Activated CD8-positive, alpha-beta T cell treated with anti-CD3 and anti-CD28 coated beads for 36 hours (primary cell): ENCODE measurements around the gene ATP2B2. TPM values are rescaled to one million over a fixed set of nuclear protein-coding genes. Genes with fewer than 3 reads are reported as not detected.

Experiments
- ATAC-seq: fragments of 200-7000 bp; cut with Tn5 transposase; one replicate; pipeline ENCODE4 v1.10.0; 2021; ENCODE audit warnings: mild to moderate bottlenecking, moderate library complexity
- CTCF ChIA-PET: fragments of 350-600 bp; sonication (Branson Sonifier 250); formaldehyde crosslinking; loops from one replicate; lab custom pipeline; 2021; ENCODE audit warnings: antibody characterized with exemption; lab: Charles Lee
- POLR2A ChIA-PET: fragments of 350-600 bp; sonication (Branson Sonifier 250); formaldehyde crosslinking; loops from one replicate; lab custom pipeline; 2021; ENCODE audit warnings: antibody characterized with exemption; lab: Charles Lee
- DNase-seq: peaks from one replicate; pipeline ENCODE4 v3.0.0-alpha.2; 2020
- H3K27ac Mint-ChIP-seq: one replicate; pipeline ENCODE4 v1.8.0; 2021; ENCODE audit warnings: mild to moderate bottlenecking, mixed read lengths
- H3K27me3 Mint-ChIP-seq: one replicate; pipeline ENCODE4 v1.8.0; 2021; ENCODE audit warnings: mixed read lengths
- H3K36me3 Mint-ChIP-seq: one replicate; pipeline ENCODE4 v1.8.0; 2021; ENCODE audit warnings: low read depth, mixed read lengths
- H3K4me1 Mint-ChIP-seq: one replicate; pipeline ENCODE4 v1.8.0; 2021; ENCODE audit warnings: low read depth, mixed read lengths
- H3K4me3 Mint-ChIP-seq: one replicate; pipeline ENCODE4 v1.8.0; 2021; ENCODE audit warnings: mild to moderate bottlenecking, moderate library complexity, mixed read lengths
- H3K9me3 Mint-ChIP-seq: one replicate; pipeline ENCODE4 v1.8.0; 2021; ENCODE audit warnings: mixed read lengths
- intact Hi-C: fragments of 100-400 bp; cut with micrococcal nuclease; formaldehyde crosslinking; loops from one replicate; pipeline ENCODE4 v1.10.0; 2022
- total RNA-seq, 2 experiments: library from RNA; stranded (reverse); gene quantifications; one replicate each; pipeline ENCODE4 v1.2.3, GENCODE V29; 2021
- TF ChIP-seq, protein P1 (sequence below): fragments of 200-600 bp; IDR thresholded peaks from one replicate; pipeline ENCODE4 v1.8.0; 2022; ENCODE audit warnings: antibody characterized with exemption, mild to moderate bottlenecking

Gene ATP2B2
- total RNA-seq, 2 experiments from 2014 or later, result not detected

DNA sequence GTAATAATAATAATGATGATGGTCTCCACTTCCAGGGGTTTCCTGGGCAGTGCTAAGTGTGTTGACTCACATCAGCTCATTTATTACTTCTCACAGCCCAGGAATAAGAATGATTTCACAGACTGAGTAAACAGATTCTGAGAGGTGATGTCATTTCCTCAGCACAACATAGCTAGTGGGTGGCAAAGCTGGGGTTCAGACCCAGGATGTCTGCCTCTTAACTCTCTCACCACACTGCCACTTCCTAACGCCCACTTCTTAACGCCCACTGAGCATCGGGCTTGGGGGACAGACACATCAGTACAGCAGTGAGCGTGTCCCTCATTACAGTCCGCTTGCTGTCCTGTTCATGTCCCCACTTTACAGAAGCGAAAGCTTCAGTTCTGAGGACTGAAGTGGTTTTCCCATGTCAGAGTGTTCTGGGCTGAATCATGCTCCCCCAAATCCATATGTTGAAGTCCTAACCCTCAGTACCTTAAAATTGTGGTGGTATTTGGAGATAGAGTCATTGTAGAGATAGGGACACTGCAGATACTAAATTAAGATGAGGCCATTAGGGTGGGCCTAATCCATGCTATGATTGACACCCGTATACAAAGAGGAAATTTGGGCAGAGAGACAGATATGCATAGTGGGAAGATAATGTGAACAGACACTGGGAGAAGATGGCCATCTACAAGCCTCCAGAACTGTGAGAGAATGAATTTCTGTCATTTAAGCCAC, 68.0 kb downstream of the ATP2B2 start:
- intact Hi-C loops, result no loop called here
- Mint-ChIP-seq H3K27me3 (no peaks in the 10 kb centered on the region), H3K9me3 (no peaks in the 10 kb centered on the region), H3K4me3 (no peak overlapping the region), H3K4me1 (peaks cover 29% of the 10 kb centered on the region), H3K27ac (peak overlapping the region; percentile 72), H3K36me3 (no peaks in the 10 kb centered on the region)
- POLR2A ChIA-PET, result interaction anchor here (0.9 to 1.3 kb wide), 2 partner anchors 11 to 29 kb away, joined by 3 to 4 read pairs; no protein-coding TSS in a partner anchor
- ATAC-seq, result peak; percentile 92
- CTCF ChIA-PET, result interaction anchor here (1.2 to 2.4 kb wide), 4 partner anchors 13 to 301 kb away, joined by 3 to 11 read pairs (median 6); partner anchors contain the start of gene SEC13
- TF ChIP-seq, protein P1, sequence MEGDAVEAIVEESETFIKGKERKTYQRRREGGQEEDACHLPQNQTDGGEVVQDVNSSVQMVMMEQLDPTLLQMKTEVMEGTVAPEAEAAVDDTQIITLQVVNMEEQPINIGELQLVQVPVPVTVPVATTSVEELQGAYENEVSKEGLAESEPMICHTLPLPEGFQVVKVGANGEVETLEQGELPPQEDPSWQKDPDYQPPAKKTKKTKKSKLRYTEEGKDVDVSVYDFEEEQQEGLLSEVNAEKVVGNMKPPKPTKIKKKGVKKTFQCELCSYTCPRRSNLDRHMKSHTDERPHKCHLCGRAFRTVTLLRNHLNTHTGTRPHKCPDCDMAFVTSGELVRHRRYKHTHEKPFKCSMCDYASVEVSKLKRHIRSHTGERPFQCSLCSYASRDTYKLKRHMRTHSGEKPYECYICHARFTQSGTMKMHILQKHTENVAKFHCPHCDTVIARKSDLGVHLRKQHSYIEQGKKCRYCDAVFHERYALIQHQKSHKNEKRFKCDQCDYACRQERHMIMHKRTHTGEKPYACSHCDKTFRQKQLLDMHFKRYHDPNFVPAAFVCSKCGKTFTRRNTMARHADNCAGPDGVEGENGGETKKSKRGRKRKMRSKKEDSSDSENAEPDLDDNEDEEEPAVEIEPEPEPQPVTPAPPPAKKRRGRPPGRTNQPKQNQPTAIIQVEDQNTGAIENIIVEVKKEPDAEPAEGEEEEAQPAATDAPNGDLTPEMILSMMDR, result no peak
- DNase-seq, result peak; percentile 93

DNA sequence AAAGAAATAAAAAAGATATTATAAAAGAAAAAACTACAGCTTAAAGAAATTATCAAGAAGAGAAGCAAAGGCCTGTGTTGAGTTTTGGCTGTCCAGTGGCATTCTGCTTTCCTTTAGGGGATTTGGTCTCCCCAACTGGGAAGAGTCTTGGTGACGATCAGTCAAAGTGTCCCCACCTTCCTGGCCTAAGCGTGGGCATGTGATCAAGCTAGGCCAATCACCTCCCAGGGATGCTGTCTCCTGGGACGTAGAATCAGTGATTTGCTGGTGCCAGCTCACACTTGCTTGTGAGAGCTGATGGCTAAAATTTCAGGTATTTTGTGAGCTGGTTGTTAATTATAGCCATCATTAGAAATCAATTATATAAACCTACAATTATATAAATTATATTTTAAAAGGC, 69.5 kb downstream of the ATP2B2 start:
- Mint-ChIP-seq H3K27me3 (no peaks in the 10 kb centered on the region), H3K9me3 (no peaks in the 10 kb centered on the region), H3K4me3 (no peak overlapping the region), H3K27ac (no peak overlapping the region), H3K4me1 (peaks cover 29% of the 10 kb centered on the region), H3K36me3 (no peaks in the 10 kb centered on the region)
- POLR2A ChIA-PET, result interaction anchor here (1.1 to 1.3 kb wide), 2 partner anchors 17 to 30 kb away, joined by 3 to 4 read pairs; no protein-coding TSS in a partner anchor
- CTCF ChIA-PET, result interaction anchor here (0.9 to 2.4 kb wide), 4 partner anchors 12 to 303 kb away, joined by 3 to 11 read pairs (median 6); no protein-coding TSS in a partner anchor
- intact Hi-C loops, result no loop called here
- ATAC-seq (no peak), DNase-seq (no peak)
- TF ChIP-seq, protein P1, result no peak

DNA sequence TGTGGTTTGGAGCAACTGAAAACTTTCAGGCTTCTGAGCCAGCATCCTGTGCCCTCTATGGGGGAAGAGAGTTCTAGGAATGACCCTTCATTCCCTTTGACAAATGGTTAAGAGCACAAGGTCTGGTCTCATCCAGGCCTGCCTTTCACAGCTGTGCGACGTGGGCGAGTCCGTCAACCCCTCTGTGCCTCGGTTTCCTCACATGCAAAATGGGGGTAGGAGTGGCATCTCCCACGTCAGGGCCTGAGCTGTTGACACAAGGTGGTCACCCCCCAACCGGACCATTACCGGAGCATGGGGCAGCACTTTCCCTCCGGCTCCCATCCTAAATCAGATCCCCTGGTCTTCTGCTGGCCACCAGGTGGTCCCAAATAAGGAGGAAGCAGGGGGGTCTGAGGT, 70.4 kb downstream of the ATP2B2 start:
- peaks cover 29% of the 10 kb centered on the region for H3K4me1 Mint-ChIP-seq
- ChIA-PET POLR2A (no interaction called here), CTCF (interaction anchor here (0.9 to 1.2 kb wide), 2 partner anchors 17 to 62 kb away, joined by 3 to 5 read pairs; no protein-coding TSS in a partner anchor)
- H3K27me3 Mint-ChIP-seq, result no peaks in the 10 kb centered on the region
- no peak overlapping the region for H3K27ac Mint-ChIP-seq
- no peak for ATAC-seq
- no peaks in the 10 kb centered on the region for H3K36me3 Mint-ChIP-seq
- intact Hi-C loops, result no loop called here
- DNase-seq, result no peak
- H3K4me3 Mint-ChIP-seq, result no peak overlapping the region
- H3K9me3 Mint-ChIP-seq, result no peaks in the 10 kb centered on the region
- TF ChIP-seq, protein P1, result no peak

DNA sequence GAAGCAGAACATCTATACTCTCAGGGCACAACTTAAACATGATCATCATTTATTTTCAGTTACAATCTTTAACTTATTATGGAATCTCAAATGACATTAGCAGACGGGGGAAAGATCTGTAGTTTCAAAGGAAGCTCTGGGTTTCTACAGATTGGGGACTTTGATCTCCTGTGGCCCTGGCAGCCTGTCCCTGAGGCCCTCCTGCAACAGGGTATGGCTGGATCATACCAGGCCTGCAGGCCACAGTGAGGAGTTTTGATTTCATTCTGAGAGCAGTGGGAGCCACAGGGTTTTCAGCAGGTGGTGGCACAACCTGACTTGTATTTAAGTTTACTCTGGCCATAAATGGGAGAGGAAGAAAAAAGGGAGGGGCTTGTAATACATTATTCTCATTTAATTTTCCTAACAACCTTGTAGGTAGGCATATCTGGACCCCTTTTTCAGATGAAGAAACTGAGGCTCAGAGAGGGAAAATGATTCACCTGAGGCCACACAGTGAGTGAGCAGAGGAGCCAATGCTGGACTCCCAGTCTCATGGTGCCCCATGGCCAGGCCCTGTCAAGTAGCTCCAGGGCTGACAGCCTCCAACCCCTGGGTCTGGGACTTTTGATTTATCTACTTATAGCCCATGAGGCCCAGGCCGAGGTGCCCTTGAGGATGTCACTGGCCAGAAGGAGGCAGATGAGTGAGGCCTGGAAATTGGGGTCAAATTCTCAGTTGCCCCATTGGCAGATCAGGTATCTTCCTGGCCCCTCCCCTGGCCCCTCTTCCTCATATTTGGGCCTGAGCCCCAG, 71.0 kb downstream of the ATP2B2 start:
- Mint-ChIP-seq H3K36me3 (no peaks in the 10 kb centered on the region), H3K9me3 (no peaks in the 10 kb centered on the region), H3K4me1 (peaks cover 29% of the 10 kb centered on the region), H3K4me3 (no peak overlapping the region), H3K27me3 (no peaks in the 10 kb centered on the region), H3K27ac (peak overlapping the region; percentile 32)
- POLR2A ChIA-PET, result no interaction called here
- CTCF ChIA-PET, result interaction anchor here (1.0 to 1.7 kb wide), 3 partner anchors 16 to 304 kb away, joined by 3 to 5 read pairs (median 4); no protein-coding TSS in a partner anchor
- intact Hi-C loops, result no loop called here
- TF ChIP-seq, protein P1, result no peak
- ATAC-seq (no peak), DNase-seq (no peak)
